Vagina (tissue), 2 donors: ENCODE results near the gene KCNC1. TPM values are rescaled to one million over a fixed set of nuclear protein-coding genes. Genes with fewer than 3 reads are reported as not detected.

Source experiments
- DNase-seq, 2 donors: peaks; one replicate each; pipeline ENCODE4 v3.0.0-alpha.2; 2017; ENCODE audit errors: extremely low spot score in 2 of 2
- H3K27ac ChIP-seq: fragments of 200-600 bp; sonication (generic); one replicate; pipeline ENCODE4 v1.5.1; 2019
- H3K27me3 ChIP-seq: fragments of 200-600 bp; sonication (generic); one replicate; pipeline ENCODE4 v1.5.1; 2019
- H3K36me3 ChIP-seq, 2 donors: fragments of 200-600 bp; sonication (generic); one replicate each; pipeline ENCODE4 v1.5.1; 2017 to 2019
- H3K4me1 ChIP-seq: fragments of 200-600 bp; sonication (generic); one replicate; pipeline ENCODE4 v1.5.1; 2019
- H3K4me3 ChIP-seq, 2 donors: fragments of 200-600 bp; sonication (generic); 1 replicate in 1 of 2; 2 replicates in 1 of 2; pipeline ENCODE4 v1.5.1; 2016 to 2019
- H3K9me3 ChIP-seq: fragments of 200-600 bp; sonication (generic); one replicate; pipeline ENCODE4 v1.5.1; 2019
- POLR2A ChIP-seq, 2 donors: fragments of 450-650 bp; IDR thresholded peaks; one replicate each; pipeline ENCODE4 v1.6.1; 2017; ENCODE audit warnings: antibody characterized with exemption in 2 of 2, mild to moderate bottlenecking in 2 of 2, moderate library complexity in 2 of 2
- POLR2AphosphoS5 ChIP-seq, 2 donors: sonication (generic); formaldehyde crosslinking; IDR thresholded peaks; one replicate each; pipeline ENCODE4 v1.9.0; 2017; ENCODE audit warnings: antibody characterized with exemption in 2 of 2, mild to moderate bottlenecking in 2 of 2, low read depth in 1 of 2; ENCODE audit not compliant: insufficient read depth in 1 of 2
- intact Hi-C: fragments of 100-400 bp; cut with DNase I; formaldehyde crosslinking; loops from one replicate; pipeline ENCODE4 v1.15.1; 2023
- total RNA-seq: library from RNA; depleted of rRNA; stranded (reverse); fragments of >200 nt; gene quantifications from one replicate; pipeline ENCODE4 v1.2.3, GENCODE V29; 2016
- TF ChIP-seq, protein P1 (sequence below), 3 experiments: fragments of 450-650 bp in 2 of 3; fragments of 200-600 bp in 1 of 3; sonication (generic) in 1 of 3; IDR thresholded peaks; one replicate each; pipeline ENCODE4 v1.5.1; 2017 to 2019; ENCODE audit warnings: antibody characterized with exemption in 3 of 3, mild to moderate bottlenecking in 2 of 3, moderate library complexity in 2 of 3

KCNC1 gene
- total RNA-seq, 1 donor from 2014 or later: 0.49 TPM

DNA sequence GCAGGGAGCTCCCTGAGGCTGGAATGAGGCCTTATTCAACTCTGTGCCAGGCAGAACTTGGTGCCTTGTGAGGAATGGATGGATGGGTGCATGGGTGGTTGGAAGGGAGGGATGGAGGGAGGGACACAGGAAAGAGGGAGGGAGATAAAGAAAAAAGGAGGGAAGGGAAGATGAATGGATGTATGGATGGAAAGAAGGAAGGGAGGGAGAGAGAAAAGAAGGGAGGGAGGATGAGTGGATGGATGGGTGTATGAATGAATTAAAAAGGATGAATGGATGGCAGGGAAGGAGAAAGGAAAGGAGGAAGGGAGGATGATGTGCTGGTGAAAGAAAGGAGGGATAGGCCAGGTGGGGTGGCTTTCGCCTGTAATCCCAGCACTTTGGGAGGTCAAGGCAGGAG, 34.6 kb downstream of the KCNC1 start:
- H3K36me3 ChIP-seq: no peaks in the 10 kb centered on the region
- H3K27me3 ChIP-seq: no peaks in the 10 kb centered on the region
- no peak for TF ChIP-seq POLR2A (IDR thresholded peaks at IDR 0.05)
- TF ChIP-seq, protein P1, sequence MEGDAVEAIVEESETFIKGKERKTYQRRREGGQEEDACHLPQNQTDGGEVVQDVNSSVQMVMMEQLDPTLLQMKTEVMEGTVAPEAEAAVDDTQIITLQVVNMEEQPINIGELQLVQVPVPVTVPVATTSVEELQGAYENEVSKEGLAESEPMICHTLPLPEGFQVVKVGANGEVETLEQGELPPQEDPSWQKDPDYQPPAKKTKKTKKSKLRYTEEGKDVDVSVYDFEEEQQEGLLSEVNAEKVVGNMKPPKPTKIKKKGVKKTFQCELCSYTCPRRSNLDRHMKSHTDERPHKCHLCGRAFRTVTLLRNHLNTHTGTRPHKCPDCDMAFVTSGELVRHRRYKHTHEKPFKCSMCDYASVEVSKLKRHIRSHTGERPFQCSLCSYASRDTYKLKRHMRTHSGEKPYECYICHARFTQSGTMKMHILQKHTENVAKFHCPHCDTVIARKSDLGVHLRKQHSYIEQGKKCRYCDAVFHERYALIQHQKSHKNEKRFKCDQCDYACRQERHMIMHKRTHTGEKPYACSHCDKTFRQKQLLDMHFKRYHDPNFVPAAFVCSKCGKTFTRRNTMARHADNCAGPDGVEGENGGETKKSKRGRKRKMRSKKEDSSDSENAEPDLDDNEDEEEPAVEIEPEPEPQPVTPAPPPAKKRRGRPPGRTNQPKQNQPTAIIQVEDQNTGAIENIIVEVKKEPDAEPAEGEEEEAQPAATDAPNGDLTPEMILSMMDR (IDR thresholded peaks at IDR 0.05): no peak
- TF ChIP-seq POLR2AphosphoS5 (IDR thresholded peaks at IDR 0.05; ENCODE audit: insufficient read depth in 1 of 2, low read depth in 1 of 2): no peak
- H3K9me3 ChIP-seq: no peaks in the 10 kb centered on the region
- DNase-seq: no peak
- H3K27ac ChIP-seq: no peak overlapping the region
- peaks cover 5% of the 10 kb centered on the region for H3K4me1 ChIP-seq
- intact Hi-C loops: no loop called here
- H3K4me3 ChIP-seq: no peak overlapping the region

DNA sequence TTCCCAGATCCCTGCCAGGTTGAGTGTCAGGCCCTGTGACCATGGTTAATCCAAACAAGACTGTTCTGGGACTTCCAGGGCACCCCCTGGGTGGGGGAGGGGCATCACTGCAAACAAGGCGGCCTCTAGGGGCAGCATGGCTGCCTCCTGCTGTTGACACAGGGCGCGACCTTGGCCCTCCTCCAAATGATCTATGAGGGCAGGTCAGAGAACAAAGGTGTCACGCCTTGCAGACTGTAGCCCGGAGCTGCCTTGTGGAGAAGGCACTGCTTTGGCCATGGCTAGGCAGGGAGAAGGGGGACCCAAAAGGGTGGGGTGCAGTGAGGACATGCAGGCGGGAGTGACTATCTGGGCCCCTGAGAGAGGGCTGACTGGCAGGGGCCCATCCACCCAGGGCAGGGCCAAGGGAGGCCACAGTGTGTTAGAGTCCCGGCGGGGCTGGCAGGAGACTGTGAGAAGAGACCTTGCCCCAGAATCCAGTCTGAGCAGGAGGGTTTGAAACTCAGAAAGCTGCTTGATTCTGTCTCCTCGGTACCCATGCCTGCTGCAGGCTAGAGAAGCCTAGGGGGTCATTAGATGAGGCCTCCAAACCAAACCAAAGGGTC, 35.6 kb downstream of the KCNC1 start:
- Histone ChIP-seq H3K4me1 (peaks cover 5% of the 10 kb centered on the region), H3K27me3 (no peaks in the 10 kb centered on the region), H3K27ac (no peak overlapping the region), H3K4me3 (no peak overlapping the region), H3K36me3 (no peaks in the 10 kb centered on the region), H3K9me3 (no peaks in the 10 kb centered on the region)
- intact Hi-C loops: no loop called here
- TF ChIP-seq POLR2AphosphoS5 (IDR thresholded peaks at IDR 0.05; ENCODE audit: insufficient read depth in 1 of 2, low read depth in 1 of 2) (no peak), POLR2A (IDR thresholded peaks at IDR 0.05) (no peak)
- TF ChIP-seq, protein P1 (IDR thresholded peaks at IDR 0.05): no peak
- DNase-seq: no peak

DNA sequence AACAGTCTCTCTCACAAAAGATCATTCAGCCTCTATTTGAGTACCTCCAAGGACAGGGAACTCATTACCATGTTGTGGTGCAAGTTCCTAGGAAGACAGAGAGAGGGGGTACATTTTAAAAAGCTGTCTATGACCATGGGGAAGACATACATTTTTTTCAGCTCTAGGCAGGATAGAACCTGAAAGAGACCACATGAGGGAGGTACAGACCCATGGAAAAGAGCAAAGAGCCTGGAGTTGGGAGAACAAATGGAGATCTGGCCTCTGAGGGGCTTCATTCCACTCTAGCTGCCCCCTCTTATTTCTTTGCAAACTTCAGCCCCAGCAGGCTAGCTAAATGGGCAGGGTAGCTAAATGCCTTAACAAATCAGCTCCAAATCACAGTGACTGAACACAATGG, 36.3 kb downstream of the KCNC1 start:
- intact Hi-C loops: no loop called here
- no peak for DNase-seq
- peaks cover 5% of the 10 kb centered on the region for H3K4me1 ChIP-seq
- H3K27me3 ChIP-seq: no peaks in the 10 kb centered on the region
- H3K9me3 ChIP-seq: no peaks in the 10 kb centered on the region
- H3K36me3 ChIP-seq: no peaks in the 10 kb centered on the region
- H3K4me3 ChIP-seq: no peak overlapping the region
- no peak overlapping the region for H3K27ac ChIP-seq
- TF ChIP-seq, protein P1 (IDR thresholded peaks at IDR 0.05): no peak

DNA sequence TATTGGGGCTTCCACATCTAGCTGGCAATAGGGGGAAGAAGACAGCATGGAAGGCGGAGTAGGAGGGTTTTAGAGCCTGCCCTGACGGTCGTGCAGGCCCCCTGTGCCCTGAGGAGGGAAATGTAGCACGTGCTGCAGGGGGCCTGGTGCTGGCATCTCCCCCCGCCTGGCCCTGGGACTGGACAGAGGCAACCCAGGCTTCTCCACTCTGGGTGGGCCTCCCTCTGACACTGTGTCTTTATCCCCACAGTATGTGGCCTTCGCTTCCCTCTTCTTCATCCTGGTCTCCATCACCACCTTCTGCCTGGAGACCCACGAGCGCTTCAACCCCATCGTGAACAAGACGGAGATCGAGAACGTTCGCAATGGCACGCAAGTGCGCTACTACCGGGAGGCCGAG, 36.8 kb downstream of the KCNC1 start:
- no peaks in the 10 kb centered on the region for H3K9me3 ChIP-seq
- no peak overlapping the region for H3K27ac ChIP-seq
- TF ChIP-seq POLR2AphosphoS5 (IDR thresholded peaks at IDR 0.05; ENCODE audit: insufficient read depth in 1 of 2, low read depth in 1 of 2) (no peak), POLR2A (IDR thresholded peaks at IDR 0.05) (no peak)
- TF ChIP-seq, protein P1 (IDR thresholded peaks at IDR 0.05): no peak
- H3K27me3 ChIP-seq: no peaks in the 10 kb centered on the region
- H3K4me3 ChIP-seq: no peak overlapping the region
- no peaks in the 10 kb centered on the region for H3K36me3 ChIP-seq
- DNase-seq: no peak
- peaks cover 5% of the 10 kb centered on the region for H3K4me1 ChIP-seq
- intact Hi-C loops: no loop called here

DNA sequence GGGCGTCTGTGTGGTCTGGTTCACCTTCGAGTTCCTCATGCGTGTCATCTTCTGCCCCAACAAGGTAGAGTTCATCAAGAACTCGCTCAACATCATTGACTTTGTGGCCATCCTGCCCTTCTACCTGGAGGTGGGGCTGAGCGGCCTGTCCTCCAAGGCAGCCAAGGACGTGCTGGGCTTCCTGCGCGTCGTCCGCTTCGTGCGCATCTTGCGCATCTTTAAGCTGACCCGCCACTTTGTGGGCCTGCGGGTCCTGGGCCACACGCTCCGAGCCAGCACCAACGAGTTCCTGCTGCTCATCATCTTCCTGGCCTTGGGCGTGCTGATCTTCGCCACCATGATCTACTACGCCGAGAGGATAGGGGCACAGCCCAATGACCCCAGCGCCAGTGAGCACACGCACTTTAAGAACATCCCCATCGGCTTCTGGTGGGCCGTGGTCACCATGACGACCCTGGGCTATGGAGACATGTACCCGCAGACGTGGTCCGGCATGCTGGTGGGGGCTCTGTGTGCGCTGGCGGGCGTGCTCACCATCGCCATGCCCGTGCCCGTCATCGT, 37.3 kb downstream of the KCNC1 start:
- no peaks in the 10 kb centered on the region for H3K36me3 ChIP-seq
- intact Hi-C loops: no loop called here
- H3K4me3 ChIP-seq: no peak overlapping the region
- no peaks in the 10 kb centered on the region for H3K9me3 ChIP-seq
- no peak for DNase-seq
- H3K4me1 ChIP-seq: peaks cover 5% of the 10 kb centered on the region
- no peaks in the 10 kb centered on the region for H3K27me3 ChIP-seq
- no peak for TF ChIP-seq POLR2A (IDR thresholded peaks at IDR 0.05)
- no peak for TF ChIP-seq POLR2AphosphoS5 (IDR thresholded peaks at IDR 0.05; ENCODE audit: insufficient read depth in 1 of 2, low read depth in 1 of 2)
- TF ChIP-seq, protein P1 (IDR thresholded peaks at IDR 0.05): no peak
- no peak overlapping the region for H3K27ac ChIP-seq
